Measurements from ENCODE around the gene COA4.
"Not testable (repeated sequence)": the region's sequence is repeated elsewhere in the genome, so short reads cannot be mapped to it uniquely, and the experiment has no call there.

Gene COA4

GRCh38 chr11:73876424-73877310 is at the start of gene COA4, which contains the start of gene PAAF1:
COA4 (minus strand) TSS chr11:73876846; CDS start chr11:73873378, 3,468 bp downstream.
PAAF1 (plus strand) TSS chr11:73876999; CDS start chr11:73877022, 23 bp downstream.
- H3K4me3 ChIP-seq (ENCODE audit: low read depth, low read length): peak within 1 kb of the TSS; percentile 91
- peak; percentile 87 for DNase-seq (ENCODE audit: low read depth)

- no peak overlapping the region for H3K4me3 ChIP-seq (ENCODE audit: low read depth, low read length)
- DNase-seq (ENCODE audit: low read depth): no peak
Measured at GRCh38 chr11:73921180-73921579, 44.5 kb upstream of the COA4 start.

- no peak overlapping the region for H3K4me3 ChIP-seq (ENCODE audit: low read depth, low read length)
- DNase-seq (ENCODE audit: low read depth): no peak
Measured at GRCh38 chr11:73916435-73916834, 39.8 kb upstream of the COA4 start.

GRCh38 chr11:73914284-73914683 is 37.6 kb upstream of the COA4 start:
- H3K4me3 ChIP-seq (ENCODE audit: low read depth, low read length): no peak overlapping the region
- DNase-seq (ENCODE audit: low read depth): no peak

- DNase-seq (ENCODE audit: low read depth): no peak
- no peak overlapping the region for H3K4me3 ChIP-seq (ENCODE audit: low read depth, low read length)
Measured at GRCh38 chr11:73913472-73913871, 36.8 kb upstream of the COA4 start.

- no peak overlapping the region for H3K4me3 ChIP-seq (ENCODE audit: low read depth, low read length)
Measured at GRCh38 chr11:73912026-73912425, 35.4 kb upstream of the COA4 start.

GRCh38 chr11:73907191-73907590 is 30.5 kb upstream of the COA4 start:
- no peak for DNase-seq (ENCODE audit: low read depth)
- no peak overlapping the region for H3K4me3 ChIP-seq (ENCODE audit: low read depth, low read length)

More at GRCh38 chr11:73912026-73912425, 35.4 kb upstream of the COA4 start:
- no peak for DNase-seq (ENCODE audit: low read depth)

GRCh38 chr11:73902303-73902702 is 25.7 kb upstream of the COA4 start:
- no peak for DNase-seq (ENCODE audit: low read depth)
- H3K4me3 ChIP-seq (ENCODE audit: low read depth, low read length): no peak overlapping the region

- DNase-seq (ENCODE audit: low read depth): no peak
- no peak overlapping the region for H3K4me3 ChIP-seq (ENCODE audit: low read depth, low read length)
Measured at GRCh38 chr11:73894725-73895335, 18.2 kb upstream of the COA4 start.

- DNase-seq (ENCODE audit: low read depth): no peak
- no peak overlapping the region for H3K4me3 ChIP-seq (ENCODE audit: low read depth, low read length)
Measured at GRCh38 chr11:73893041-73893440, 16.4 kb upstream of the COA4 start.

GRCh38 chr11:73889536-73889935 is 12.9 kb upstream of the COA4 start:
- DNase-seq (ENCODE audit: low read depth): no peak
- no peak overlapping the region for H3K4me3 ChIP-seq (ENCODE audit: low read depth, low read length)

GRCh38 chr11:73889019-73889418 is 12.4 kb upstream of the COA4 start:
- DNase-seq (ENCODE audit: low read depth): no peak
- no peak overlapping the region for H3K4me3 ChIP-seq (ENCODE audit: low read depth, low read length)

- DNase-seq (ENCODE audit: low read depth): no peak
- no peak overlapping the region for H3K4me3 ChIP-seq (ENCODE audit: low read depth, low read length)
Measured at GRCh38 chr11:73888244-73888643, 11.6 kb upstream of the COA4 start.

GRCh38 chr11:73883856-73884255 is 7.2 kb upstream of the COA4 start:
- no peak overlapping the region for H3K4me3 ChIP-seq (ENCODE audit: low read depth, low read length)
- no peak for DNase-seq (ENCODE audit: low read depth)

GRCh38 chr11:73880449-73880848 is 3.8 kb upstream of the COA4 start:
- H3K4me3 ChIP-seq (ENCODE audit: low read depth, low read length); DNase-seq (ENCODE audit: low read depth): not testable (repeated sequence)

GRCh38 chr11:73878771-73879170 is 2.1 kb upstream of the COA4 start:
- DNase-seq (ENCODE audit: low read depth): no peak

GRCh38 chr11:73875840-73876239 is 806 bp downstream of the COA4 start:
- peak overlapping the region; percentile 91 for H3K4me3 ChIP-seq (ENCODE audit: low read depth, low read length)

More at GRCh38 chr11:73878771-73879170, 2.1 kb upstream of the COA4 start:
- H3K4me3 ChIP-seq (ENCODE audit: low read depth, low read length): no peak overlapping the region

GRCh38 chr11:73875380-73875779 is 1.3 kb downstream of the COA4 start:
- no peak for DNase-seq (ENCODE audit: low read depth)
- H3K4me3 ChIP-seq (ENCODE audit: low read depth, low read length): peak overlapping the region; percentile 91

More at GRCh38 chr11:73875840-73876239, 806 bp downstream of the COA4 start:
- no peak for DNase-seq (ENCODE audit: low read depth)

- no peak overlapping the region for H3K4me3 ChIP-seq (ENCODE audit: low read depth, low read length)
- DNase-seq (ENCODE audit: low read depth): peak; percentile 44
Measured at GRCh38 chr11:73872749-73873357, 3.8 kb downstream of the COA4 start.

GRCh38 chr11:73870261-73870660 is 6.4 kb downstream of the COA4 start:
- no peak for DNase-seq (ENCODE audit: low read depth)

More at GRCh38 chr11:73870261-73870660, 6.4 kb downstream of the COA4 start:
- no peak overlapping the region for H3K4me3 ChIP-seq (ENCODE audit: low read depth, low read length)
